ENCODE results near the gene VPS25. TPM values are rescaled to one million over a fixed set of nuclear protein-coding genes. Genes with fewer than 3 reads are reported as not detected.

The VPS25 gene
- total RNA-seq, 2 donors from 2014 or later, result 57.4 to 91.8 TPM

GRCh38 chr17:42778570-42778969 is 5.3 kb downstream of the VPS25 start:
- Histone ChIP-seq H3K27me3 (replicated peaks; ENCODE audit: insufficient read depth) (no peaks in the 10 kb centered on the region), H3K27ac (peak overlapping the region in 1 of 2 donors; percentile 75), H3K36me3 (peaks cover 0 to 3% of the 10 kb centered on the region in 2 donors), H3K4me3 (no peak overlapping the region), H3K9me3 (no peaks in the 10 kb centered on the region), H3K4me1 (replicated peaks) (peaks cover 3% of the 10 kb centered on the region)
- TF ChIP-seq POLR2AphosphoS5 (IDR thresholded peaks at IDR 0.05), result no peak
- 91% methylated on average over 5 of the region's 5 CpGs for WGBS
- intact Hi-C loops (cut with DNase I), result no loop called here
- no peak for DNase-seq (ENCODE audit: low spot score)

GRCh38 chr17:42779304-42779935 is 6.2 kb downstream of the VPS25 start:
- DNase-seq (ENCODE audit: low spot score), result no peak

DNA sequence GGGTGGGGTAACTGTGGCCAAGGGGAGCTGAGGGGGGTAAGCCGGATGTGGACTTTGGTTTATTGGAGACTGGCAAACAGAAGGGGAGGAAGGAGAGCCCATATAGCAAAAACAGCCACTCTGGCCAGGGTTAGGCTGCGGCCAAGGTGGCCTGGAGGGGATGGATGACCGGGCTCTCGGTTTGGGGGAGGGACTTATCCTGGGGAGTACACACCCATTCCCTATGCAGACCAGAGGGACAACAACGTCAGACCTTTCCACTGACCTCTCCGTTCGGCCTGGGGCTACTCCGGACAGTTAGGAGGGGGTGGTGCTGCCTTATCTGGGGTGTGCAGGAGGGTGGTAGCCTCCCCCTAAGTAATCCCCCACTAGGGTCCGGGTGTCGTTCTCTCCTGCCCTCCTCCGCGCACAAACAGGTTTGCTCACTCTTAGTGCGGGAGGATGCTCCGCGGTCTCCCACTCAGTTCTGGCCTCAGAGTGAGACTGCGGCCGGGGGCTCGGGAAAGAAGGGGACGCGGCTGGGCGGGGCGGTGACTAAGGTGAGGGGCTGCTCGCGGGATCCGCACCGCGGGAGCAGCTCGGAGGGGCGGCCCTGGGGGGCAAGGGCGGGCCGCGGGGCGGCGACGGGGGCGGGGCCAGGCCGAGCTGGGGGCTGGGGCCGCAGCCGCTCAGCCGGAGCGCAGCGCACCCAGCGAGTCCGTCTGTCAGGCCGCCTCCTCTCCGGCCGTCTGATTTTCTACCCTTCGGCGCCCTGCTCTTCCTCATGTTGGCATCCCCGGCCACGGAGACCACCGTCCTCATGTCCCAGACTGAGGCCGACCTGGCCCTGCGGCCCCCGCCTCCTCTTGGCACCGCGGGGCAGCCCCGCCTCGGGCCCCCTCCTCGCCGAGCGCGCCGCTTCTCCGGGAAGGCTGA is 6.9 kb downstream of the VPS25 start, which contains the start of gene WNK4:
TSS of gene WNK4 (plus strand) at position 675 of the 915 bp plus-strand sequence. CDS start at position 764, 89 bp downstream.
- WGBS, result 4% methylated on average over 54 of the region's 65 CpGs
- Histone ChIP-seq H3K27ac (peak within 1 kb of the TSS; percentile 75 to 77), H3K9me3 (no peaks in the 10 kb centered on the region), H3K4me1 (replicated peaks) (no peaks in the 10 kb centered on the region), H3K36me3 (peaks cover 0 to 3% of the 10 kb centered on the region in 2 donors), H3K4me3 (peak within 1 kb of the TSS; percentile 48 to 52), H3K27me3 (replicated peaks; ENCODE audit: insufficient read depth) (no peaks in the 10 kb centered on the region)
- TF ChIP-seq POLR2A (IDR thresholded peaks at IDR 0.05), result no peak
- TF ChIP-seq POLR2AphosphoS5 (IDR thresholded peaks at IDR 0.05), result peak; percentile 35
- peak; percentile 46 for DNase-seq (ENCODE audit: low spot score)
- intact Hi-C loops (cut with DNase I), result no loop called here

More at GRCh38 chr17:42779304-42779935, 6.2 kb downstream of the VPS25 start:
- TF ChIP-seq POLR2A (IDR thresholded peaks at IDR 0.05), result no peak
- TF ChIP-seq CTCF (IDR thresholded peaks at IDR 0.05), result no peak
- no peak for TF ChIP-seq POLR2AphosphoS5 (IDR thresholded peaks at IDR 0.05)
- intact Hi-C loops (cut with DNase I), result no loop called here
- Histone ChIP-seq H3K4me1 (replicated peaks) (no peaks in the 10 kb centered on the region), H3K9me3 (no peaks in the 10 kb centered on the region), H3K27me3 (replicated peaks; ENCODE audit: insufficient read depth) (no peaks in the 10 kb centered on the region), H3K27ac (peak overlapping the region; percentile 75 to 77), H3K4me3 (no peak overlapping the region), H3K36me3 (peaks cover 0 to 3% of the 10 kb centered on the region in 2 donors)
- WGBS, result 41% methylated on average over 3 of the region's 3 CpGs

DNA sequence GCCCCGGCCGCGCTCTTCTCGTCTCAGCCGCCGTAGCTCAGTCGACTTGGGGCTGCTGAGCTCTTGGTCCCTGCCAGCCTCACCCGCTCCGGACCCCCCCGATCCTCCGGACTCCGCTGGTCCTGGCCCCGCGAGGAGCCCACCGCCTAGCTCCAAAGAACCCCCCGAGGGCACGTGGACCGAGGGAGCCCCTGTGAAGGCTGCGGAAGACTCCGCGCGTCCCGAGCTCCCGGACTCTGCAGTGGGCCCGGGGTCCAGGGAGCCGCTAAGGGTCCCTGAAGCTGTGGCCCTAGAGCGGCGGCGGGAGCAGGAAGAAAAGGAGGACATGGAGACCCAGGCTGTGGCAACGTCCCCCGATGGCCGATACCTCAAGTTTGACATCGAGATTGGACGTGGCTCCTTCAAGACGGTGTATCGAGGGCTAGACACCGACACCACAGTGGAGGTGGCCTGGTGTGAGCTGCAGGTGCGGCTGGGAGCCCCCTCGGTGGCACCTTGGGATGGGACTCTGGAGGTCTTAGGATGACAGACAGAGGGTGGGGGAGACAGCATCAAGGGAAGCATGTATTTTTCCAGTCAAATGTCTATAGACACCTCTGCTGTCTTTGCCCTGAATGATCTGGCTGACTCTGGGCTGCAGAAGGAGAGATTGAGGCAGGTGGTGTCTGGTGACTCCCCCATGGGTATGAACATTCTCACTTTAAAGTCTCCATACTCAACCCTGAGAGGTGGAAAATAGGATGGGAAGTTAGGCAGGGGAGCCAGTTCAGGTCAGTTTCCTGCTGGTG is 7.8 kb downstream of the VPS25 start:
- Histone ChIP-seq H3K36me3 (peaks cover 0 to 1% of the 10 kb centered on the region in 2 donors), H3K9me3 (no peaks in the 10 kb centered on the region), H3K27me3 (replicated peaks; ENCODE audit: insufficient read depth) (no peaks in the 10 kb centered on the region), H3K27ac (peak overlapping the region; percentile 75 to 77), H3K4me3 (peak overlapping the region; percentile 48 to 52), H3K4me1 (replicated peaks) (no peaks in the 10 kb centered on the region)
- WGBS, result 6% methylated on average over 29 of the region's 39 CpGs
- no peak for DNase-seq (ENCODE audit: low spot score)
- TF ChIP-seq POLR2A (IDR thresholded peaks at IDR 0.05), result no peak
- no peak for TF ChIP-seq POLR2AphosphoS5 (IDR thresholded peaks at IDR 0.05)
- no peak for TF ChIP-seq CTCF (IDR thresholded peaks at IDR 0.05)
- intact Hi-C loops (cut with DNase I), result no loop called here

DNA sequence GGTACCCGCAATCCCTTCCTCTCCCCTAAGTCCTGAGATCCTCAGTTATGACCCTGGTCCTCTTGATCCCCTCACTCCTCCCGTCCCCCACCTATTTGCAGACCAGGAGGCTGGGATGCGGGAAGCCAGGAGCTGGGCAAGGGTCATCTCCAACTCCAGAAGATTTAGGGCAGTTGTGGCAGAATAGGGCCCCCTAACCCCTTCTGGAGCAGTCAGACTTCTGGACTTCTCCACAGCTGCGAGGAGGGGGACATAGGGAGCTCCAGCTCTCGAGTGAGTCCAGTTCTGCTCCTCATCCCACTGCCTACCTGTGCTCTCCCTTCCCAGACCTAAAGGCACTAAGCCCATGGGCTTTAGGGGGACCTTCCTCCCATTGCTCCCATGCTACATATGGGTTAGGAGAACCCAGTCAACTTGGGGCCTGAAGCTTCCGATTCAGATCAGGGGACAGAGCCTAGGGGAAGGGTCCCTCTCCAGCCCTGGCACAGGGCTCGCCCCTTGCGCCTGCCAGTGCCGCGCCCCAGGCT is 8.5 kb downstream of the VPS25 start:
- intact Hi-C loops (cut with DNase I), result no loop called here
- no peaks in the 10 kb centered on the region for H3K36me3 ChIP-seq
- peak overlapping the region; percentile 48 to 52 for H3K4me3 ChIP-seq
- no peaks in the 10 kb centered on the region for H3K27me3 ChIP-seq (replicated peaks; ENCODE audit: insufficient read depth)
- WGBS, result 38% methylated on average over 10 of the region's 10 CpGs
- H3K27ac ChIP-seq, result peak overlapping the region; percentile 66 to 75
- H3K4me1 ChIP-seq (replicated peaks), result no peaks in the 10 kb centered on the region
- DNase-seq (ENCODE audit: low spot score), result no peak
- H3K9me3 ChIP-seq, result no peaks in the 10 kb centered on the region
- TF ChIP-seq POLR2A (IDR thresholded peaks at IDR 0.05) (no peak), POLR2AphosphoS5 (IDR thresholded peaks at IDR 0.05) (no peak), CTCF (IDR thresholded peaks at IDR 0.05) (no peak)
